Thyroid gland (tissue), 4 donors: ENCODE data around the gene KCND1.

Source experiments
- POLR2A ChIP-seq, 2 donors: fragments of 450-650 bp; IDR thresholded peaks; one replicate each; pipeline ENCODE4 v1.6.1; 2017; ENCODE audit warnings: antibody characterized with exemption in 2 of 2, mild to moderate bottlenecking in 2 of 2, moderate library complexity in 1 of 2
- TF ChIP-seq, protein P1 (sequence below), 6 experiments: fragments of 200-600 bp in 3 of 6; fragments of 450-650 bp in 3 of 6; sonication (generic) in 3 of 6; IDR thresholded peaks; one replicate each; pipeline ENCODE4 v1.5.1; 2016 to 2019; ENCODE audit warnings: antibody characterized with exemption in 6 of 6, mild to moderate bottlenecking in 2 of 6, inconsistent platforms in 1 of 6, moderate library complexity in 1 of 6

GRCh38 chrX:48978226-48978625 lies 6.6 kb upstream of the KCND1 start:
- TF ChIP-seq, protein P1, sequence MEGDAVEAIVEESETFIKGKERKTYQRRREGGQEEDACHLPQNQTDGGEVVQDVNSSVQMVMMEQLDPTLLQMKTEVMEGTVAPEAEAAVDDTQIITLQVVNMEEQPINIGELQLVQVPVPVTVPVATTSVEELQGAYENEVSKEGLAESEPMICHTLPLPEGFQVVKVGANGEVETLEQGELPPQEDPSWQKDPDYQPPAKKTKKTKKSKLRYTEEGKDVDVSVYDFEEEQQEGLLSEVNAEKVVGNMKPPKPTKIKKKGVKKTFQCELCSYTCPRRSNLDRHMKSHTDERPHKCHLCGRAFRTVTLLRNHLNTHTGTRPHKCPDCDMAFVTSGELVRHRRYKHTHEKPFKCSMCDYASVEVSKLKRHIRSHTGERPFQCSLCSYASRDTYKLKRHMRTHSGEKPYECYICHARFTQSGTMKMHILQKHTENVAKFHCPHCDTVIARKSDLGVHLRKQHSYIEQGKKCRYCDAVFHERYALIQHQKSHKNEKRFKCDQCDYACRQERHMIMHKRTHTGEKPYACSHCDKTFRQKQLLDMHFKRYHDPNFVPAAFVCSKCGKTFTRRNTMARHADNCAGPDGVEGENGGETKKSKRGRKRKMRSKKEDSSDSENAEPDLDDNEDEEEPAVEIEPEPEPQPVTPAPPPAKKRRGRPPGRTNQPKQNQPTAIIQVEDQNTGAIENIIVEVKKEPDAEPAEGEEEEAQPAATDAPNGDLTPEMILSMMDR (IDR thresholded peaks at IDR 0.05): no peak
- TF ChIP-seq POLR2A (IDR thresholded peaks at IDR 0.05): no peak
